ENCODE results near the gene CHST11.
"Not testable (repeated sequence)": the region's sequence is repeated elsewhere in the genome, so short reads cannot be mapped to it uniquely, and the experiment has no call there.

Gene CHST11

DNA sequence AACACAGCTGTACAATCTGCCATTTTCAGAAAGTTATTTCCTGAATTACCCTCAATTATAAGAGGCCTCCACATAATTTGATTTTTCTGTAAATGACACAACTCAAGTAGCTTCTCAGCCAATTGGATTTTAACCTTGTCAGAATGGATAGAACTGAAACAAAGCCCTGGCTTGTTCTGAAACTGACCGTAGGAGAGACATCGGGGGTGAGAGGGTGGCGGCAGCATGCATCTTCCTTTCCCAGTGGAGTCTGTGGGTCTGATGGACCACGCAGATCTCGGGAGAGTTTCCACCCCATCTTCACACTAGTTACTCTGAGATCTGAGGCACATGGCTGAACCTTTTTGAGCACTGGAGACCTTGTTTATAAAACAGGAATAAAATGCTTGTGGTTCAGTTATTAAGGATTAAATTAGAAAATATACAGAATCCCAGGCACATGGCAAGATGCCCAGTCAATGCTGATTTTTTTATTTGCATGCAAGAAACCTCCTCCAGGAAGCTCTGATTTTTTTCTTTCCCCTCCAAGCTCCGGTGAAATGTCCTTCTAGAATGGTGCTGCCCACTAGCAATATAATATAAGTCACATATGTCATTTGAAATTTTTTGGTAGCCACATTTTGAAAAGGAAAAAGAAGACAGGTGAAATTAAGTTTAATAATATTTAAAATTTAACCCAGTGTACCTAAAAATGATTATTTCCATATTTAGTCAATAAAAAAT, 153.9 kb downstream of the CHST11 start:
- DNase-seq = no peak

DNA sequence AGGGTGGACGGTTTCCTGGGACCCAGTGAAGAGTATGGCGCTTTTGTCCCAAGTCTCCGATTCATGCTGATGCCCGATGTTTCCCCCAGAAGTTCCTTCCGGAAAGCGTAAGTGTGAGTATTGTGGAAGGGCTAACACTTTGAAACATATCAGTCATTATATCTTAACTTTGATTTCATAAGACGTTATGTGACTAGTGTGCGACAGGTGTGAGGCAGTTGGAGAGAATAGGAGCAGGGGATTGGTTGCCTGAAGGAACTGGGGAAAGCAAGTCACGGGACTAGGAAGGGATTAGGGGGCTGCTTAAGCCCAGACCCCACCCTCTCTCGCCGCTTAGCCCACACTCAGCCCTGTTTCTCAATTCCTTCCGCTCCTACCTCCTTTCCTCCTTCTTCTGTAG, 154.9 kb downstream of the CHST11 start:
- no peak for DNase-seq

DNA sequence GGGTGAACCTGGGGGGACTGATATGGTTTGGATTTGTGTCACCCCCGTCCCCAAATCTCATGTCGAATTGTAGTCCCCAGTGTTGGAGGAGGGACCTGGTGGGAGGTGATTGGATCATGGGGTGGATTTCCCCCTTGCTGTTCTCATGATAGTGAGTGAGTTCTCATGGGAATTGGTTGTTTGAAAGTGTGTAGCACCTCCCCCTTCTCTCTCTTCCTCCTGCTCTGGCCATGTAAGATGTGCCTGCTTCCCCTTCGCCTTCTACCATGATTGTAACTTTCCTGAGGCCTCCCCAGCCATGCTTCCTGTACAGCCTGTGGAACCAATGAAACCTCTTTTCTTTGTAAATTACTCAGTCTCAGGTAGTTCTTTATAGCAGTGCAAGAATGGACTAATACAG, 156.6 kb downstream of the CHST11 start:
- not testable (repeated sequence) for DNase-seq

DNA sequence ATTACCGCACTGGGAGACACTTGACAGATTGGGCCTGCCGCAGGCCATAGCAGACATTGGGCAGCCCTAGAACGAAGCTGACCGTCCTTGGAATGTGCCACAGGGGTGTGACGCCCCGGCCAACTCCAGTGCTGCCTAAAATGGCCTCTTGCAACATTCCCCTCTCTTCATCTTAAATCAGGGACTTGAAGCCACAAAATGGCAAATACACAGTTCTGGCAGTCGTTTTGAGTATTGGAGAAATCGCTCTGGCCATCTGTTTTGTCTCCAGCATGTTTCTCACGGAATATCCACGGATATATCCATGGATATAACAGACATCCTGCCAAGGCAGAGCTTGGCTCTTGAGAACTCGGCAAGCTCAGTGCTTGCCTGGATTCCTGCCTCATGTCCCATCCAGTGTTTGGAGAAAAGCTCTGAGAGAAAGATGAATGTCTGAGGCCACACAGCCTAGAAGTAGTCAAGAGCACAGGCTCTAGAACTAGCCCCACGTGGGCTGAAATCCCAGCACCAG, 158.4 kb downstream of the CHST11 start:
- DNase-seq = no peak

DNA sequence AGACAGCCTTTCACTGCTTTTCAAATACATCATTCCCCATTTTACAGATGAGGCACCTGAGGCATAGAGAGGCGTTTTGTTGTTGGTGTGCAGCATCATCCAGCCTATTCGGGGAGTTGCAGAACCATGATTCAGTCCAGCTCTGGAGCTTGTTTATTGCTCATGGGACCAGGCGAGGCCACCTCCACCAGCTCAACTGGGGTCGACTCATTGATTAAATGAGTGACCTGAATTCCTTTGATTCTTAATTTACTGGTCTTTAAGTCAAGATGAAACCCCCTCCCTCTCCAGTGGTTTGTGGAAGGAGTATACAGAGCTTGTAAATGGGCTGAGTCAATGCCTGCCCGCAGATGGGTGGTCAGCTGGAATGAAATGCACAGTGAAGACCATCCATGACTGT, 161.9 kb downstream of the CHST11 start:
- no peak for DNase-seq

DNA sequence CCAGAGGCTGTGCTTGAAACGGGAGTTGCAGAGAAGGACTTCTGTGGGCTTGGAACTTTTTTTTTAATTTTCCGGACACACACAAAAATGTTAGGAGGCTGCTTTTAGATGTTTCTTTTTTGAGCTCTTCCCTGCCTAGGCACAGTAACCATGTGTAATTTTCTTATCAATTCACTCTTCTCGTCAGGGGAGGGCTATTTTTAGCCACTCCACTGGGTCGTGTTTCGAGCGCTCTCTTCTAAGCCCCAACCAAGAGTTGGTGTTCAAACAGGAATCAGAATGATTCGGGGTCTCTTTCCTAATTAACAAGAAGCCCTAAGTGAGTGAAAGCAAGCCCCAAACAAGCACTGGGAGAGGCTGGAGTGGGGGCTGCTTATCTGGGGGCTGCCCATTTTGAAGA, 162.6 kb downstream of the CHST11 start:
- no peak for DNase-seq

DNA sequence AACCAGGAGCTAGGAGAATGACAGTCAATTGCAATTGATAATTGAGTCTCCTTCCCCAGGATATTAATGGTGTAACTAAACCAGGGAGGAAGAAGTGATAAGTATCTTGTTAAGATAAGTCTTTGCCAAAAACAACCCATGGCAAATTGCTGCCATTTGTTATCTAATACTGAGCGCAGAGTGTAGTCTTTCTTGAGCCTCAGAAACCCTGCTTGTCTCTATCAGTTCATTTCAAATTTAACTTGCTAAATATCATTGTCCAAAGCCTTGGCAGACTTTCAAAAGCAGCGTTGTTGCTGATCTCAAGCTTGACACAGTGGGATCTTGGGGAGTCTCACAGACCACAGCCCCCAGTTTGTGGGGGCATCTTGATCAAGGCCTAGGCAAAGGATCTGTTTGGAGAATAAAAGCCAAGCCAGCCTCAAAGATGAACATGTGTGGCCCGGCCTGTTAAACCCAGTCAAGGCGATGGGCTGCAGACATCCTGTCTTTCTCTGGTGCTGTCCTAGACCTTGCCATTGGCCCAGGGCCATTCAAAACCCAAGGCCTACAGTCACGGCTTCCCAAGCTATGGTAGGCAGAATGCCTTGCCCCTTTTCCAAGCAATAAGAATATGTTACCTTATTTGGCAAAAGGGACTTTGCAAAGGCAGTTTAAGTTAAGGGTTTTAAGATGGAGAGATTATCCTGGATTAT, 164.2 kb downstream of the CHST11 start:
- DNase-seq = no peak

DNA sequence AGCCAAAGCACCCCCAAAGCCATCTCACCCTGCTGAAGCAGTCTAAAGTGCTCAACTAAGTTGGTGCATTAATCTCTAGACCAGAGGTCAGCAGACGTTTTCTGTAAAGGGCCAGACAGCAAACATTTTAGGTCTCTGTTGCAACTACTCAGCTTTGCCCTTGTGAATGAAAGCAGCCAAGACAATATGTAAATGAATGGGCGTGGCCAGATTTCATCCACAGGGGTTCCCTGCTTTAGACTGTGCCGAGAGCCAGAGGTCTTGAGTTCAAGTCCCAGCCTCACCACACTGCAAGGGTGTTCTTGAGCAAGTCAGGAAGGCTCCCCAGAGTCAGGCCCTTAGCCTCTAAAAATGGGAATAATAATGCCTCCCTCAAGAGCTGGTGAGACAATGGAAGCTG, 166.2 kb downstream of the CHST11 start:
- no peak for DNase-seq

DNA sequence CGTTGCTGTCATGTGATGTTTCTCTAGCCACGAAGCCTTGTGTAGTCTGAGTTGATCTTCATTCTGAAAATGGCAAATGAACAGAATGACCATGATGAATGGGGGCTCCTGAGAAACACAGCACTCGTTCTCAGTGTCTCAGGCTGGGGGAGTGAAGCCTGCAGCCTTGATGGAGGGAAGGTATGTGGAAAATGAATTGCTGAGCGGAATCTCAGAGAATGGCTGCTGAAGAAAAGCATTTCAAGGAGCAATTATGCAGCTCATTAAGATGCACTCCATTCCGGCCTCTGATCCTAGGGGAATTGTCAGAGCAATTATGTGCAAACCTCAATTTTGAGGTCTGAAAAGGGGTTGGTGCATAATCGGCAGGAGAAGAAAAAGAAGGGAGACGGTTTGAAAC, 167.1 kb downstream of the CHST11 start:
- DNase-seq = no peak

DNA sequence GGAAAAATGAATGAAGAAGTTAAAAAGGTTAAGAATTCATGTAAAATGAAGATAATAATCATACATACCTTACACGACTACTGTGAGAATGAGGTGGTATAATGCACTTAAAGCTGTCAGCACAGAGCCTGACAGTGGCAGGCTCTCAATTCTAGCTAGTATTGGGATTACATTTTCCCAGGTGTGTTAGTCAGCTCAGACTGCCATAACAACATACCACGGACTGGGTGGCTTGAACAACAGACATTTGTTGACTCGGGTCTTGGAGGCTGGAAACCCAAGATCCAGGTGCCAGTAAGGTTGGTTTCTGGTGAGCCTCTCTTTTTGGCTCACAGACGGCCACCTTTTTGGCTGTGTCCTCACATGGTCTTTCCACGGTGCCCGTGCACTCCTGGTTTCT, 167.8 kb downstream of the CHST11 start:
- no peak for DNase-seq

DNA sequence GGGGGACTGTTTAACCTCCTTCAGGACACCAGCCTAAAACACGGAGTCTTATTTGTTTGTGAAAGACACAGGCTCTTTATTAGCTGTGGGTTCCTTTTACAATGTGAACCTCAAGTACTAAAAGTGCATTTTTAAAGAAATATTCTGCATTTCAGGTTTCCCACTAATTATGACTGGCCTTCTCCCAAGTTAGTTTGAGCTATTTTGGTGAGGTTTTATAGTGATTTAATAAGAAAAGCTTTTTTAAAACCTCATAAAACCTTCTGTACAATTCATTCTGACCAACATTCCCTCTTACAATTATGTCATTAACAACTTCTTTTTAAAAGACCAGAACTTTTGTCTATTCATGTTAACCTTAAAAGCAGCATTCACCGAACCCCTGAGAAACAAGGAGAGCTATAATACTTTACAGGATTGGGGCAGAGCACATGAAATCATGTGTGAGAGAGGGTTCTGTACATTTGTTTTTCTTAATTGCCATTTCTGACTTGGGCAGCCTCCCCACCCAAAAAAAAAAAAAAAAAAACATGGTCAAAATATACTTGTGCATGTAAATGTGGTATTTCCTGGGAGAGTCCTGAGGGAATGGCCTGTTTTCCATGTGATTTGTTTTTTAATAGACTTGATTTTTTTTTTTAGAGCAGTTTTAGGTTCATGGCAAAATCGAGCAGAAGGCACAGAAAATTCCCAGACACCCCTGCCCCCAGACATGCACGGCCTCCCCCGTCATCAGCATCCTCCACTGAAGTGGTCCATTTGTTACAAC, 169.5 kb downstream of the CHST11 start:
- DNase-seq = no peak

DNA sequence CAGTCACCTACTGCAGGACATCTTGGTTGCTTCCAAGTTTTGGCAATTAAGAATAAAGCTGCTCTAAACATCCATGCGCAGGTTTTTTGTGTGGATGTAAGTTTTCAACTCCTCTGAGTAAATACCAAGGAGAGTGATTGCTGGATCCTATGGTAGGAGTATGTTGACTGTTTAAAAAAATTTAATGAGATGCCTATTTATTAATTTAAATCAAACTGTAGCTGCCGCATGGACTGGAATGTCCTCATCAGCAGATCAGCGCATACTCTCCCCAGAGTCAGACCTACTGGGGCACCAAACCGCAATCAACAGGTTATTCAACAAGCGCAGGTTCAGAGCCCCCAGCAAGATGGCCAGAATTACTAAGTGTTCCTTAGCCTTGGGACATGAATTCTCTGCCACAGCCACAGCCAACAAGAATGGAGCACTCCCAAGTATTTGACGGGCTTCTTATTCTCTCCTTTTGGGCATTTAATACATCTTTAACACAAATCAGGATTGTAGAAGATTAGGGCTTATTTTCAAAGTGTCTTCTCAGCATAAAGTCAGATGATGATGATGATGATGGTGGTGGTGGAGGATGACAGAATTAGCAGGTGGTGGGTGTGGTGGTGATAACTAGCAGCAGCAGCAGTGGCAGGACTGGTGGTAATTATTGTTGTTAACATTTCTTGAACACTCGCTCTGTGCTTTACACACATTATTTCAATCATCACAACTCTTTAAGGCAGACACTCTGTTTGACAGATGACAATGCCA, 170.7 kb downstream of the CHST11 start:
- no peak for DNase-seq

DNA sequence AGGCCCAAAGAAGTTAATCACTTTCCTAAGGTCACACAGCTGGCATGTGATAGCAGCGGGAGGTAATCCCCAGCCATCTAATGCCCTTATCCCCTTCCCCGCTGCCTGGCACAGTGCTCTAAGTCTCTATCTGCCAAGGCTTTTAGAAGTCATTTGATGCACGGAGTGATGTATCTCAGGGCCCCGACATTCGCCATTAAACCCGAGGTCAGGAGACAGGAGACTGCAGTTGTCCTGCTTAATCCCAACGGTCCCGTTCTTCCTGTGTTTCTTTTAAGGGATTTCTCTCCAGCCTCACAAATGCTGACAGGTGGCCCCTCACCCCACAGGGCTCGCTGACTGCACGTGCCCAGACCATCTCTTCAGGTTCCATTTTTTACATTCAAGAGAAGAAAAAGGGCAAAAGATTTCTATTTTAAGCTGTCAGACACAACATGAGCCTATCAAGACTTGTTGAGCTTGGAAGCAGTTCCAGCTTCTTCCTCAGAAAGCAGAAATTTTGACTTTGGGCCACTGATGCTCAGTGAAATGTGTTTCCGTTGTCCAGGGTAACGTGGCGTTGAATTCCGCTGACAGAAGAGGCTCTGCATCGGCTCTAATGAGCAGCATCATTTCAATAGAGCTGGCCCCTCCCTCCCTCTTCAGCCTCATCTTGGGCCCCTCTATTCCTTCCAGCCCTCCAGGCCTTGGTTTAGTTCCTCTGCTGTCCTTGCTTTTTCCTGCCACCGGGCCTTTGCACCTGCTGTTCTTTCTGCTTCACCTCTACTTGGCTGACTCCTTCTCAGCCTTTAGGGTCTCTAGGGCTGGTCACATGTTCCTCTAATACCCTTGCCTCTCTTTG, 171.5 kb downstream of the CHST11 start:
- peak; percentile 28 to 34 for DNase-seq

DNA sequence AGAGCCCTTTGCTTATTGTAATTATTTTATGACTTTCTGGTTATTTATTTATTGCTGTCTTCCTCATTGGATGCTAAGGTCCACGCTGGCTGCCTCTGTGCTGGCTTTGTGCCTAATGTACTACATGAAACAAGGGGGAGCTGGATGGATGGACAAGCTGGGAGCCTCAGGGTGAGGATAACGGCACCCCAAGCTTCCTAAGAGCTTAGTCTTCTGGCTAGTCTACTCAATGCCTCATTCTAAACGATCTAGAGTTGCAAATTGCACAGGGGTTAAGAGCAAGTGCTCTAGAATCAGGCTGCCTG, 172.0 kb downstream of the CHST11 start:
- DNase-seq = no peak

DNA sequence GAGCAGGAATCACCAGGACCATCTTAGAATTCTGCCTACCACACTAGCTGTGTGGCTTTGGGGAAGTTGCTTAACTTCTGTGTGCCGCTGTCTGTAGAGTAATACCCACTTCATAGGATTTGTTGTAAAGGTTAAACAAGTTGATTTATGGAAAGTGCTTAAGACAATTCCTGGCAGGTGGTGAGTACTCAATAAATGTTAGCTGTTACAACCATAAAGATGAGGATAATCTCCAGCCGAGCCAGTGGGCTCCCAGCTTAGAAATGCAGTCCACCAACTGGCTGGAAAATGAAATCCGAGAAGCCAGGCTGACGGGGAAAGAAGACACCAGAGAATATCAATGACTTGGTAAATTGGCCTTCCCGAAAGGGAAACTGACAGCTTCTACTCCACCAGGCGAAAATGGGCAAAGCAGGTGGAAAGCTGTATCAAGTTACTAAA, 173.5 kb downstream of the CHST11 start:
- peak in 1 of 2 experiments; percentile 22 for DNase-seq

DNA sequence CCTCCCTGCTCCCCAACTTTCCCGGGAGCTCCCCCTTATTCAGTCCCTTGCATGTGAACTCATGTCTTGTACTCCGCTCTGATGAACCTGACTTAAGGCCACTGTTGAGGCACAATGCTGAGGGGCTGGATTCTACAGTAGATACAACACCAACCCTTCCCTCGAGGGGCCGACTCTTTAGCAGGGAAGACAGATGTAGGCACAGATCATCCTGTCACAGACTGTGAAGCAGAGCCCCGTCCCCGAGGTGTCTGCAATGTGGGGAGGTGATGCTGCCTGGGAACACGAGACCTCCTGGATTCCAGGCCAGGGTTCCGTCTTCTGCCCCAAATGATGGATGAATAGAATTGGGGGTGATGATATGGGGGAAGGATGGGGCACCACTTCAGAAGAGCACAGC, 175.1 kb downstream of the CHST11 start:
- no peak for DNase-seq

DNA sequence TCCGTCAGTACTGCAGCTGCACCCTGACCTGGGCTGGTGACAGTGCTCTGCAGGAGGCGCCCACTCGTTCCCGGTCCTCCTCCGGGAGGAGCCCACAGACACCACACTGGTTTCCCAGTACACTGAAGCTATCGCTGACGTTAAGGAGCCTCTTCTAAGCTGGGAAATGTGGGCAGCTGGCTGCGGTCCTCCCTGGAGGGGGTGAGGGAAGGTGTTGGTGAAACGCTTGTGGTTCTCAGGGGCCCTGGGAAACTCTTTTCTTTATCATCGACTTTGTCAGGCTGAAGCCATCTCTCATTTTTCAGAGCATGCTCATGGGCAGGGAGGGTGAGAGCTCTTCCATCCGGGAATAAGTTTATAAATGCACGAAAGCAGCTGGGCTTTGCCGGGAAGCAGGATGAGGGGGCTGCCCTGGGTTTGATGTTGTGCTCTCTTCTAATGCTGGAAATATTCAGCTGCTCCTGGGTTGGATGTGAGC, 176.0 kb downstream of the CHST11 start:
- no peak for DNase-seq

DNA sequence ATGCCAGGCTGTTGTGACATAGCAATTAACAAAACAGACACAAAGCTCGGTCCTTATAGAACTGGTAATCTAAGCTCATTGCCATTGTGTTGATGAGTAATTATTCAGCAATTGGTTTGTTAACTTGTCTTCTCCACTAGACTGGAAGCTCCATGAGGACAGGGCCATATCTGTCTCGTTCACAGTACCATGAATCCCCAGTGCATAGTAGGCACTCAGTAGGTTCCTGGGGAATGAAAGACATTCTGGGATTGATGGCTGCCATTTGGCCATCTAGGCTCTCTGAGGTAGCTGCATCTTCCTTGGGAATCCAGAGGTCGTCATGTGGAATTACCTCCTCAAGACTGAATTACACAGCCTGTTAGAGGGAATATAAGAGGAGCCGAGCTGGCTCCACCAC, 177.3 kb downstream of the CHST11 start:
- DNase-seq = no peak

DNA sequence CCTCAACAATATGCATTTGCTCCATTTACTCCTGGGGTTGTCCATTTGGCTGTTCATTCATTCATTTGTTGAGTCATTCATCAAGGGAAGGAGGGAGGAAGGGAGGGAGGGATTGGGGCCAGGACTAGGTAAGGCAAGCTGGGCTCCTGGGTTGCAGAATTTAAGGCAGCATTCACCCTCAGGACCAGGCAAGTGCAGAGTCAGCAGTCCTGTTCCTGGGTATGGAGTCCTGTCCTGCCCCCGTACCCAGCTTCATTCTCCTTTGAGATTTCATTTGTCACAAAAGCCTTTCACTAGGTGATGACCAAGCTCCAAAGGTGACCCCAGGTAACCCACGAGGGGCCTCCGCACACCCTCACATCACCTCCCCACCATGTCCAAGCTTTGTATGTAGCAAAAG, 178.1 kb downstream of the CHST11 start:
- no peak for DNase-seq

DNA sequence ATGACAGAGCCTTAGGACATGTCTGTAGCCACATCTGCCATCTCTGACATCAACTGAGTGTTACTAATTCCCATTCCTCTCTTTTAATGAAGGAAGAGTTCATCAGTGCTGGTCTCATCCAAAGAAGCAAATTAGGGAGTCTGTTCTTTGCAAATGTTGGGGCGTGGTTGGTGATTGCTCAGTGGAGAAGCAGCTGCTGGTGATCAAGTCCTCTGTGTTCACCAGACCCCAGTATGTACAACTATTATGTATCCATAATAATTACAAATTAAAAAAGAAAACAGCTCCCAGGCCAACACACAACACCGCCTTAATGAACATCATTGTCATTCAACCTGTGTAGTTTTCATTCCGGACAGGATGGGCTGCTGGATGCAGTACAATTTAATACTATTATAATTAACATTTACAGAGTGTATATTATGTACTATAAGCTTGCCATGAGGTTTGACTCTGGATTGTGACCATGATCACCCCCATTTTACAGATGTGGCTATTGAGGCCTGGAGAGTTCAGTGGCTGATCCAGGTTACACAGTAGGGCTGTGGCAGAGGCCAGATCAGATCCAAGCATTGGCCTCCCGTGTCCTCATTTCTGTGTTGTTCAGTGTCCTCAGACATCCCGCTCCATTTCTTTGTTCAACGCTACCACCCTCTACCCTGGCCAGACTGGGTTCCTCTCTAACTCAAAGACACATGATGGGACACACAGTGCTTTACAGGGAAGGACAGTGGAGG, 179.0 kb downstream of the CHST11 start:
- no peak for DNase-seq

DNA sequence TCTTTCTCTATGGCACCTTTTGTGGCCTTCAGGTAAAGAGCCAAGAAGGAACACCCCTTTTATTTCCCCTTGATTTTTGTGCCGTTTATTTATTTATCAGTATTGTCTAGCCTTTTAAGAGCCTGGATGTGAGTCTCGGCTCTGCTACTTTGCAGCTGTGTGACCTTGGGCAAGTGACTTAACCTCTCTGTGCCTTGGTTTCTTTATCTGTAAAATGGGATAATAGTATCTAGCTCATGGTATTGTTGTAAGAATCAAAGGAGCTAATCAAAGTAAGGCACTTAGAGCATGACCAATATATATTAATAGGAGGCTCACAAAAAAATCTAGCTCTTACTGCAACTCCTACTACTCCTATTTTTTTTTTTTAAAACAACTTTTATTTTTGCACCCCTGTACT, 179.7 kb downstream of the CHST11 start:
- no peak for DNase-seq
